DMS114 treated with DMSO at 0.1 percent for 48 hours (cell line): ENCODE measurements around the gene UPF1.
"Not testable (repeated sequence)": the region's sequence is repeated elsewhere in the genome, so short reads cannot be mapped to it uniquely, and the experiment has no call there.

ENCODE experiments used
- DNase-seq: peaks from one replicate; lab custom pipeline; 2025; ENCODE audit not compliant: unreplicated experiment; lab: John Stamatoyannopoulos, UW

UPF1 gene

GRCh38 chr19:18798384-18799352 is 33.1 kb upstream of the UPF1 start:
- no peak for DNase-seq

DNA sequence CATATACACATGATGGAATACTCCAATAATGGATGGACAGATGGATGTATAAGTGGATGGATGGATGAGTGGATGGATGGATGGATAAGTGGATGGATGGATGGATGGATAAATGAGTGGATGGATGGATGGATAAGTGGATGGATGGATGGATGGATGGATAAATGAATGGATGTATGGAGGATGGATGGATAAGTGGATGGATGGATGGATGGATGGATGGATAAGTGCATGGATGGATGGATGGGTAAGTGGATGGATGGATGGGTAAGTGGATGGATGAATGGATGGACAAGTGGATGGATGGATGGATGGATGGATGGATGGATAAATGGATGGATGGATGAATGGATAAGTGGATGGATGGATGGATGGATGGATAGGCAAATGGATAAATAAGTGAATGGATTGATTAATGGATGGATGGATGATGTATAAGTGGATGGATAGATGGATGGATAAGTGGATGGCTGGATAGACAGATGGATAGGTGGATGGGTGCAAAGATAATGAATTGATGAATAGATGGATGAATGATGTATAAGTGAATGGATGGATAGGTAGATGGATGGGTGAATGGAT is 32.3 kb upstream of the UPF1 start:
- DNase-seq: no peak

DNA sequence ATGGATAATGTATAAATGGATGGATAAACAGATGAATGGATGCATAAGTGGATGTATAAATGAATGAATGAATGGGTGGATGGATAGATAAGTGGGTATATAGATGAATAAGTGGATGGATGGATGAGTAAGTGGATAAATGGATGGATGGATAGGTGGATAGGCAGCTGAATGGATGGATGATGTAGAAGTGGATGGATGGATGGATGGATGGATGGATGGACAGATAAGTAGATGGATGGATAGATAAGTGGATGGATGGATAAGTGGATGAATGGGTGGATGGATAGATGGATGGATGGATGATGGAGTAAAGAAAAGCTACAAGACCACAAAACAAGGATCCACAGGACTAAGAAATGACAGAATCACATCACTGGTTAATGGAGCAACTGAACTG is 31.7 kb upstream of the UPF1 start:
- no peak for DNase-seq

GRCh38 chr19:18800636-18801035 is 31.1 kb upstream of the UPF1 start:
- no peak for DNase-seq

DNA sequence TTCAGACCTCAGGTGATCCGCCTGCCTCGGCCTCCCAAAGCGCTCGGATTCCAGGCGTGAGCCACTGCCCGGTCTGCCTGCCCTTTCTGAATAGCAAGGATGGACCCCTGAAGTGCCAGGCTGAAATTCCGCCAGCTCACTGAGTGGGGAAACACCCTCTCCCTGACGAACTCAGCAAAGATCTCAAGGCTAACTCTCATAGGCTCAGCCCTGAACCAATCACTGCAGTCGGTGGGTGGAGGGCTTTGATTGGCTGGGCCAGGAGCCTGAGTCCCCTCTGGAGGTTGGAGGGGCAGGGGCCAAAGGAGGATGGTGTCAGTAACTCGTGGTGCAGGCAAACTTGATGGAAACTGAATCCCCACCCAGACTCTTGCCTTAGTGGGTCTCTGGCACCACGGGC is 29.4 kb upstream of the UPF1 start:
- DNase-seq: no peak

DNA sequence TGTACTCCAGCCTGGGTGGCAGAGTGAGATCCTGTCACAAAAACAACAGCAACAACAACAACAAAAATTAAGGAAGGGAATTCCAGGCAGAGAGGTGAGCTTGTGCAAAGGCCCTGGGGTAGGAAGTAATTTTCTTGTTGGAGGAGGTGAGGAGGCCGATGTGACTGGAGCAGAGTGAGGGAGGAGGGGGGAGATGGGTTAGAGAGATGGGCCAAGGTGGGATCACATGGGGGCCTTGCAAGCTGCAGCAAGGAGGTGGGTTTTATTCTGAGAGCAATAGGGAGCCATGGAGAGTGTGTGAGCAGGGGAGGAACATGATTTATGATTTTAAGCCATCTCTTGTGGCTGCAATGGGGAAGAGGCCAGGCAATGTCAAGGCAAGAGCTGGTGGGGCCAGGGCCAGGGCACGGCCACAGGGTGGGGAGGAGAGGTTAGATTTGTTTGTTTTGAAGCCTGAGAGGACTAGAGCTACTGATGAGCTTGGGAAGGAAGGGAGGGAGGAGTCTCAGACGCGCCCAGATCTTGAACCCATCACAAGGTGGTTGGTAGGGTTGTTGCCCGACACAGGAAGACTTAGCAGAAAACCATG is 28.1 kb upstream of the UPF1 start:
- no peak for DNase-seq

- no peak for DNase-seq
Observed at GRCh38 chr19:18804139-18804601, 27.6 kb upstream of the UPF1 start.

DNA sequence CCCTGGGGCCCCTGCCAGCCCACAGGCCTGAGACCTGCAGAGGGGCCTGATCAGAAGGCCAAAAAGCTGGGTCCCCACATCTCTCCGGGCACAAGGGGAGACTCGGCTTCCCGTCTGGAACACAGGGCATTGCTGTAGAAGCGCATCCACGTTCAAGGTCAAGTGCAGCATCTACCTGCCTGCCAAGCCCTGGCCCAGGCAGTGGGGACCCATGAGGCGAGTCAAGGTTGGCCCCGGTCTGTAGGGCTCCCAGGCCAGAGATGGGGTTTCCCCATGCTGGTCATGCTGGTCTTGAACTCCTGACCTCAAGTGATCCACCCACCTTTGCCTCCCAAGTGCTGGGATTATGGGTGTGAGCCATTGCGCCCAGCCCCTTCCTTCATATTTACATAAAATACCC is 27.1 kb upstream of the UPF1 start:
- no peak for DNase-seq

GRCh38 chr19:18807861-18808331 is 23.9 kb upstream of the UPF1 start:
- no peak for DNase-seq

DNA sequence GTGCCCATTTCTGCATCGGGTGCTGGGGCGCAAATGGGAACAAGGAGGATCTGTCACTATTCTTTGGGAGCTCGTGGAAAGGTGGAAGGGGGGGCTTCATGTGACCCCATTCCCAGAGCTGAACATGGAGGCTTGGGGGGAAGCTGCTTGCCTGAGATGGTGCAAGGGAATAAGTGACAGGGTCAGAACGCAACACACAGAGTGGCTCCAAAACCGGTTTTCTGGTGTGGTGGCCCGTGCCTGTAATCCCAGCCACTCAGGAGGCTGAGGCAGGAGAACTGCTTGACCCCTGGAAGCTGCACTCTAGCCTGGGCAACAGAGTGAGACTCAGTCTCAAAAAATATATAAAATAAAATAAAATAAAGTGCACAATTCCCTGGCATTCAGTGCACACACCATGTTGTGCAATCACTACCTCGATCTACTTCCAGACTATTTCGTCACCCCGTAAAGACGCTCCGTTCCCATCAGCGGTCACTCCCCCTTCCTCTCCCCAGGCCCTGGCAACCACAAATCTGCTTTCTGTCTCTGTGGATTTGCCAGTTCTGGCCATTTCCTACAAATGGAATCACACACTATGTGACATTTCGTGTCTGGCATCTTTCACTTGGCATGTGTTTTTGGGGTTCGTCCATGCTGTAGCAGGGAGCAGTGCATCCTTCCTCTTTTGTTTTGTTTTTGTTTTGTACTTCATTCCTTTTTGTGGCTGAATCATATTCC is 22.4 kb upstream of the UPF1 start:
- no peak for DNase-seq

- not testable (repeated sequence) for DNase-seq
Observed at GRCh38 chr19:18811638-18812037, 20.1 kb upstream of the UPF1 start.

DNA sequence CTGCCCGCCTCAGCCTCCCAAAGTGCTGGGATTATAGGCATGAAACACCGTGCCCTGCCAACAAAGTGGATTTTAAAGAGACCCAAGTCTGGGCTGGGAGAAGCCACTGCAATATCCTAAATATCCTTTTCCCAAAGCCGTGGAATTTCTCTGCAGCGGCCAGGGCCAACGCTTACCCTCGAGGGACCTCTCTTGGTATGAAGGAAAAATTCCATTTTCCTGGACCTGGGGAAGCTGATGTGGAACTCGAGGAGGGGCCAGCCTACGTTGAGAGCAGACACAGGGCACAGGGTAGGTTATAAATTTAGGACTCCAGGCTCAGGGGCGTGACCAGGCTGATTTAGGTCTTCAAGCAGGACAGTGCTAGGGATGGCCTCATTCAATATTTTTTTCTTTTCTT is 17.7 kb upstream of the UPF1 start:
- DNase-seq: no peak

DNA sequence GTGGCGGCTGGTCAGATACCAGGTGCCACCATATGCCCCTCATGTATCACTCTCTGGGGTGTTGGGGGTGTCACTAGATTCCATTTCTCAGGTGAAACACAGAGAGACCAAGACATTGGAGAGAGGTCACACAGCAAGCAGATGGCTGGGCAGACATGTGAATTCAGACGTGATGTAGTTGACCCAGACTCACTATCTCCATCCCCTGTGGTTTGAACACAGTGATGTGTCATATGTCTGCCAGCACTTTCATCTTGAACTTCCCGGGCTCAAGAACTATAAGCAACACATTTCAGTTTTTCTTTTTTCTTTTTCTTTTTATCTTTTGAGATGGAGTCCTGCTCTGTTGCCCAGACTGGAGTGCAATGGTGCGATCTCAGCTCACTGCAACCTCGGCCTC is 16.1 kb upstream of the UPF1 start:
- DNase-seq: no peak

- not testable (repeated sequence) for DNase-seq
Observed at GRCh38 chr19:18816645-18817044, 15.1 kb upstream of the UPF1 start.

DNA sequence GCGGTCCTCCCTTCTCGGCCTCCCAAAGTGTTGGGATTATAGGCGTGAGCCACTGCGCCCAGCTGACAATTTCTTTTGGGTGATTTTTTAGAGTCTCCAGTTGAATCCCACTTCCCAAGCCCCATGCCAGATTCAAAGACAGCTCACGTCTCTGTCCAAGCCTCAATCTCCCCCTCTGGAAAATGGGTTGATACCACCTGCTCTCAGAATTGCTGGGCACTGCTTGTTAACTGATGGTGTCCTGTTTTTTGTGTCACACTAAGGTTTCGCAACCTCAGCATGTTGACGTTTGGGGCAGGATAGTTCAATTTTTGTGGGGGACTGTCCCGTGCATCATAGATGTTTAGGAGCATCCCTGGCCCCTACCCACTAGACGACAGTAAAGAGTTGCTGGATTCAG is 14.2 kb upstream of the UPF1 start:
- DNase-seq: no peak

GRCh38 chr19:18828786-18829185 is 3.0 kb upstream of the UPF1 start:
- no peak for DNase-seq

GRCh38 chr19:18830488-18830887 is 1.3 kb upstream of the UPF1 start:
- DNase-seq: no peak

- no peak for DNase-seq
Observed at GRCh38 chr19:18832306-18833140, 764 bp downstream of the UPF1 start.

DNA sequence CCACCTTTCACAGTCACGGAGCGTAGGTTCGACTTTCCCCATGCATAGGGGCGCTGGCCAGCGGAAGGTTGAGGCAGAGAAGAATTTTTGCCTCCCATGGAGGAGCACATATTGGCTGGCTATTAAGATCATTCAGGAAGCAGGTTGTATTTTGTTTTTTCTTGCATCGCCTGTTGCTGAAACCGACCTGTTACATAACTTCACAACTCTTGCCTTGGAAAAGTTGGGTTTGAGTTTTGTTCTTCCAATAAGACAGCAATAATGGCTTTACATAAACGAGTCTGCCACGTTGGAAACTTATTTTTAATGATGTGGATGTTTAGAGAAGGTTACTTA is 1.4 kb downstream of the UPF1 start:
- DNase-seq: no peak

DNA sequence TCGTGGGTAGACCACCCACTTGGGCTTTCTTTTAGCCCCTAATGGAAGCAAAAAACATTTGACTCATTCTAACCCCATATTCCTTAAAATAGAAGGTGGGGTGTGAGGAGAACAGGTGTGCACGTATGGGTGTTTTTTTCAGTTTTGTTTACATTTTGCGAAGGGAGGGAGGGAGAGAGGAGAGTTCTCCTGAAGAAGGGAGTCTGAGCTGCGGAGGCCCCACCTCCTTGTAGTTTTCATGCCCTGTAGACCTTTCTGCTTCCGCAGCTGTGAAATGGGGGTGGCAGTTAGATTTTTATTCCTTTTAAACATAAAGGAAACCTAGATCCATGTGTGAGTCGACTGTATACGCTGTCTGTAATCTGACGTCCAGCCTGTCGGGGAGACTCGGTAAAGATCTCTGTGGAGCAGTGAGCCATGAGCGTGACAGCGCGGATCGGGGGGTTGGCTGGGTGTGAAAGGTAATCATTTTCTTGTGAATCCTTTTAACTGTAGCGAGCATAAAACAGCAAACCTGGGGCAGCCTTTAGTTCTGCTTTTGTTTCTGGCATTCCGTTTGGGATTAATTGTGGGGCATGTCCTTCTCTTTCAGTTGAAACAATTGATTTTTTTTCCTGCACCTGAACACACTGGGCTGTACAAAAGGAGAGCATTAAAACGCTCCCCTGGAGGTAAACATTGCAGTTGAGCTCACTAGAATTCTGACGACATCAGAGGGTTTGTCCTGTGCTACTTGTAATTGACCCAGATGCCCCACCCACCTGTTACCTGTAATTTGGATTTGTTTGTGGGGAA is 2.3 kb downstream of the UPF1 start:
- DNase-seq: no peak
